GM12892 (cell line): ENCODE data around the gene MEN1.

Experiments
- POLR2A ChIP-seq: IDR thresholded peaks from 2 replicates; pipeline ENCODE4 v1.6.1; 2011; ENCODE audit warnings: low read depth, low read length, control low read depth
- POLR2AphosphoS5 ChIP-seq: IDR thresholded peaks from 2 replicates; pipeline ENCODE4 v1.6.1; 2011; ENCODE audit warnings: low read depth, low read length, control low read depth

DNA sequence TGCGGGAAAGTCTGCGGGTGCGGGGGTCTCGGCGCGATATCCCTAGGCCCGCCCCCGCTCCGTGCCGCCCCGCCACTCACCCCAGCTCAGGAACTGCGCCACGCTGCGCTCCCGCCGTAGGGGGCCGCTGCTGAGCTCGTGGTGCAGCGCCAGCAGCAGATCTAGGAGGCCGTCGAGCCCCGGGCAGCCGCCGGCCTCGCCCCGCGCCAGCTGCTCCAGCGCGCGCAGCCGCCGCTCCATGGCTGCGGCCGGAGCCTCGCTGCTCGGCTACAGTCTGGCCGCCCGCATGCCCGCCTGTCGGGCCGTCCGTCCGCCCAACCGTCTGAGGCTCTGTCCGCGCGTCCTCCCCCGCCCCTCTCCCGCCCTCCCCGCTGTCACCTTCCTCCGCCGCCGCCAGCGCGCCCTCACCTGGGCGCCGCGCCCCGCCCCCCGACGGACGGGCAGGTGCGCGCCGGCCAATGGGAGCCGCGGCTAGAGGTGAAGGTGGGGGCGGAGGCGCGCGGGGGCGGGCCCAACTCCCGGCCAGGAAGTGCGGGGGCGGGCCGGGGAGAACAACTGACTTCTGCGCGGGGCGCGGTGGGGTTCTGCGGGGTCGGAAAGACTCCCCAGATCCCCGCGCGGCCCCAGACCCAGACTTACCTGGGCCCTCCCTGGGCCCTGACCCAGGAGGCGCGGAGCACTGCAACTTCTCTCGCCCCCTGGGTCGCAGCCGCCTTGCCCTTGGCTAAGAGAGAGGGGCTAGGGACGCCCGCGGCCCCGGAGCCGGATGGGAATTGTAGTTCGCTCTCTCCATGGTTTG lies 34.2 kb upstream of the MEN1 start, which contains the start of gene CDC42BPG:
- TF ChIP-seq POLR2AphosphoS5 (no peak), POLR2A (no peak)
